Left renal cortex interstitium (tissue), 4 donors: Measurements from ENCODE around the gene OLIG2. TPM values are rescaled to one million over a fixed set of nuclear protein-coding genes. Genes with fewer than 3 reads are reported as not detected.

Source experiments
- DNase-seq, 4 donors: peaks; one replicate each; pipeline ENCODE4 v3.0.0-alpha.2; 2013; ENCODE audit warnings: low read depth in 4 of 4, low spot score in 2 of 4, missing footprints in 1 of 4
- polyA plus RNA-seq, 4 donors: library from polyadenylated mRNA; unstranded; fragments of 120-200 nt; gene quantifications; one replicate each; pipeline ENCODE4 v1.2.1, GENCODE V29; 2013; ENCODE audit not compliant: insufficient read length in 4 of 4

The OLIG2 gene
- under 1 TPM in 1 of 4 donors, not detected in 3; 0.33 TPM for polyA plus RNA-seq

DNA sequence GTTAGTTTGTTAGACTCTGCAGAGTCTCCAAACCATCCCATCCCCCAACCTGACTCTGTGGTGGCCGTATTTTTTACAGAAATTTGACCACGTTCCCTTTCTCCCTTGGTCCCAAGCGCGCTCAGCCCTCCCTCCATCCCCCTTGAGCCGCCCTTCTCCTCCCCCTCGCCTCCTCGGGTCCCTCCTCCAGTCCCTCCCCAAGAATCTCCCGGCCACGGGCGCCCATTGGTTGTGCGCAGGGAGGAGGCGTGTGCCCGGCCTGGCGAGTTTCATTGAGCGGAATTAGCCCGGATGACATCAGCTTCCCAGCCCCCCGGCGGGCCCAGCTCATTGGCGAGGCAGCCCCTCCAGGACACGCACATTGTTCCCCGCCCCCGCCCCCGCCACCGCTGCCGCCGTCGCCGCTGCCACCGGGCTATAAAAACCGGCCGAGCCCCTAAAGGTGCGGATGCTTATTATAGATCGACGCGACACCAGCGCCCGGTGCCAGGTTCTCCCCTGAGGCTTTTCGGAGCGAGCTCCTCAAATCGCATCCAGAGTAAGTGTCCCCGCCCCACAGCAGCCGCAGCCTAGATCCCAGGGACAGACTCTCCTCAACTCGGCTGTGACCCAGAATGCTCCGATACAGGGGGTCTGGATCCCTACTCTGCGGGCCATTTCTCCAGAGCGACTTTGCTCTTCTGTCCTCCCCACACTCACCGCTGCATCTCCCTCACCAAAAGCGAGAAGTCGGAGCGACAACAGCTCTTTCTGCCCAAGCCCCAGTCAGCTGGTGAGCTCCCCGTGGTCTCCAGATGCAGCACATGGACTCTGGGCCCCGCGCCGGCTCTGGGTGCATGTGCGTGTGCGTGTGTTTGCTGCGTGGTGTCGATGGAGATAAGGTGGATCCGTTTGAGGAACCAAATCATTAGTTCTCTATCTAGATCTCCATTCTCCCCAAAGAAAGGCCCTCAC is at the start of gene OLIG2:
OLIG2 (plus strand) TSS at position 447 of the 954 bp plus-strand sequence. CDS start 928 bp downstream, outside the sequence.
- DNase-seq = no peak

DNA sequence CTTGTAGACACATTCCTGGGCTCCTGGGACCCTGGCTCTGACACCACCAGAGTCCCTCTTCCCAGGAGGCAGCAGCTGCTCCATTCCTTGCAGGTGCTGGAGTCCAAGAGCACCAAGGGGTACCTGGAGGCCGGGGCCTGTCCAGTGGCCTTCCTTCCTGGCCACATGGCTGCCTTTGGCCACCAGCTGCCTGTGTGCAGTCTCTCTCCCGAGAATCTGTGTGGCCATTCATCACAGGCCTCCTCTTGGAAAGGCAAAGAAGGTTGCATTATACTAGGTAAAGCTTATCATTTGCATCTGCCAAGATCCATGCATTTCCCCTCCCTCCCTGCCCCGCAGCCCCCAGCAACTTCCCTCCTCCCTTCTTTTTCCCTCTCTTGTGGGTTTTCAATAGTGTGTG is 48.9 kb upstream of the OLIG2 start:
- no peak for DNase-seq

DNA sequence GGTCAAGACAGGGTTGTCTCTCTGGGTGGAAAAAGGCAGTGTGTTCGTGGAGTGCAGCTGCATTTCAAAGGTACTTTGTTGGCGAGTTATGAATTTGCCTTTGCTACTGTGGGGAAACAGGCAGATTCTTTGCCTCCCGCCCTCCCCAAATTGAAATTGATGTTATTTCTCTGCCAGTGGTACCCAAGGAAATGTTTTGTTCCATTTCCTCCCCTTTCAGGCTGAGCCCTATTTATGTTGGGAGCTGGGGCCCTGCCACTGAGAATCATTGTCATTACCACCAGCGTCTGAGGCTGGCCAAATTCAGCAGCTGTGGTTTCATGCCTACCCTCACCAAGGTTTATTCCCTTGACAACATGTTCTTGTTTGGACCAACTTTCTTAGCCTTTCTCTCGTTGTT is 48.5 kb upstream of the OLIG2 start:
- no peak for DNase-seq

DNA sequence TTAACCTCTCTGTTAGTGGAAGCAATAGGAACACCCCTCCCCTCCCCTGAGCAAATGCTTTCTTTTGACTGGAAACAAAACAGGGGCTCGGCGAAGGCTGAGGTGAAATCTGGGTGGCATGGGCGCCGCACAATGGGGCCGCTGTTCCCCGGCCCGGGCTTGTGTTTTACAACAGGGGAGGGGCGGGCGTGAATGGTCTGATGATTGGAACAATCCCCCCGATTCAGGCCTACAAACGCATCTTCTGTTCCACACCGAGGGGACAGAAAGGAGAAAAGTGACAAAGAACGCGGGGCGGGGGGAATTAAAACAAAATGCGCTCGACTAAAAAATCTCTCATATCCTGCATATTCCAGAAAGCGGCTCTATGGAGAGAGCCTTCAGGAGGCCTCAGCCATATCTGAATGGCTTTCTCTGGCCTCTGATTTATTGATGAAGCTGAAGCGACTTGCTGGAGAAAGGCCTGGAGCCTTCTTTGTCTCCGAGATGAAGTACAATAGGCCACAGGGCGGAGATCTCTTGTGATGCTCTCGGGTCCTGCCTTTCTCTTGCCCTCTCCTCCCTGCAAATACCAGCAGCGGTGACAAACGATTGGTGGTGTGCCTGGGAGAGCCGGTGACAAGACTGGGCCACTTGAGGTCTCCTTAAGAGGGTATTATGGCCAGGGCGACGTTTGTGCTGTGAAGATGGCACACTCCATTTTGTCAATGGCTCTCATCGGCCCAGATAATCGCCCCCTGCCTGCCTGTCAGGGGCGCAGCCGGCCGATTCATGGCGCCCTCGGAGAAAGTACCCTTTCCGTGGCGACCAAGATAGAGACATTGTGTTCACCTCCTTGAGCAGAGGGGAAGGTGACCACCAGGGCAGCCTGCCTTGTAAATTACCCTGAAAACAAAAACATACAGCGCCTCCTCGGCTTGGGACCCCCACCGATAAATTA is 47.1 kb upstream of the OLIG2 start:
- no peak for DNase-seq

DNA sequence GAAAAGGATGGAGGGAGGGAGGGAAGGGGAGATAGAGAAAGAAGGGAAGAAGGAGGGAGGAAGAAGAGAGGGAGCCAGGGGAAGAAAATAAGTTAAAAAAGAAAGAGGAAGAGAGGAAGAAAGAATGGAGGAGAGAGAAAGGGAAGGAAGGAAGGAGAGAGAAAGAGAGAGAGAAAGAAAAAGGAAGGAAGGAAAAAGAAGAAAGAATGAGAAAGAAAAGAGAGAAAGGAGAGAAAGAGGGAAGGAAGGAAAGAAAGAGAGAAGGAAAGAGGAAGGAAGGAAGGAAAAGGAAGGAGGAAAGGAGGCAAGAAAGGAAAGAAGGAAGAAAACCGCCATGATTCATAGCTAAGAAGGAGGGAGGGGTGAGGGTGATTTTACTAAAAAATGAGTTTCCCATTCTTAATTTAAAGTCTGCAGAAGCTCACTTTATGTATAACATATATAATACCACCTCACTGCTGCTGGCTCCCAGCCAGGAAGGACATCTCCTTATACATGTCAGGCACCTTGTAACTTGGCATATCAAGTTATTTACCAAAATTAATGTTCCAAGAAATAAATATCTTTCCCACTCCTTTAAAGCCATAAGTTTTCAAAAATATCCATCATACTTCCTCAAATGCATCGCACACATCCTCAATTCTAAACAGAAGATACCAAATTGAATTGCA is 46.0 kb upstream of the OLIG2 start:
- DNase-seq = no peak

DNA sequence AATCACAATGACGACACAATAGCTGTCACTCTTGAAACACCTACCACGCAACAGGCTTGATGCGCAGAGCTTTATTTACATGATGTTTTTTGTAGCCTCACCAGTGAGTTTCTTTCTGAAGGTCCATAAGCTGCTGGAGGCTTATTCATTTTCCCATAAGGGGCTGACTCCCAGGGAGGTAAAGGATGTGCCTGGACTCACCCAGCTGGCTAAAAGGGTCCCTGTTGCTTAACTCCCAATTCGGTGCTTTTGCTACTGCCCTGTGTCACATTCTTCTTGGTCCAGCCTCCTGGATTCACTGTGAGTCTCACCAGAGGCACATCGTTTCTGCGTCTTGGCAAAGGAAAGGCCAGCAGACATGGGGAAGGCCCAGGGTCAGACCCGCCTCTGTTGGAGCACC is 44.6 kb upstream of the OLIG2 start:
- DNase-seq = no peak

DNA sequence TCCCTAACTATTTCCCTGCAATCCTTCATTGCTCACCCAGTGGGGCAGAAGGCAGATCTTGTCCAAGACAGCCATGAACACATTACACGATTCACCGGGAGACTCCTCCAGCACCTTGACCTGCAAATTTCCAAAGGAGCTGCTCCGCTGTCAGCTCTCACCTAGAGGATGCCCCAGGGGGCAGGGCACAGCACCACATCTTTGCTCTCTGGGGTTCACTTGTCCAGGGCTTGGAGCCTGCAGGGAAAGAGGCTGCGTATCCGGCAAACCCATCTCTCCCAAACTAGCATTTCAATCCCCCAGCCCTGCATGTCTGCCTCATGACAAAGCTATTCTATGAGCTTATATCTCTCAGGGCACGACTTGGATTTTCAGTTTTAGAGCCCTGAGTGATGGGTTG is 35.1 kb upstream of the OLIG2 start:
- no peak for DNase-seq

DNA sequence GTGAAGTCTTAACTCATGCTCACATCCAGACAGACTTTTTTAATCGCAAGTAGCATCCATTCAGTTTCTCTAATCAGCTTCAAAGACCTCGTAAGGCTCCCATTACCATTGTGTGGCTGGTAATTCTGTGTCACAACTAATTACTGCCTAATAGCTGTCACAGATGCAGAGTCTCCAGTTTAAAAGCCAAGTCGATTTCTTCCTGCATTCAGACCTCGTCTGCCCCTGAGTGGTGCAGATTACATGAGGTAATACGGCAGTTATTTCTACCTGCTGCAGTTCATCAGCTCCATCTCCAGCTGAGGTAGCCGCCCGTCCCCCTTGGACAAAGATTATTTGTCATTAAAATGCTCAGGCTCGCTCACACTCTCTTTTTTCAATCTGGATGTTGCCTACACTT is 34.4 kb upstream of the OLIG2 start:
- DNase-seq = no peak

DNA sequence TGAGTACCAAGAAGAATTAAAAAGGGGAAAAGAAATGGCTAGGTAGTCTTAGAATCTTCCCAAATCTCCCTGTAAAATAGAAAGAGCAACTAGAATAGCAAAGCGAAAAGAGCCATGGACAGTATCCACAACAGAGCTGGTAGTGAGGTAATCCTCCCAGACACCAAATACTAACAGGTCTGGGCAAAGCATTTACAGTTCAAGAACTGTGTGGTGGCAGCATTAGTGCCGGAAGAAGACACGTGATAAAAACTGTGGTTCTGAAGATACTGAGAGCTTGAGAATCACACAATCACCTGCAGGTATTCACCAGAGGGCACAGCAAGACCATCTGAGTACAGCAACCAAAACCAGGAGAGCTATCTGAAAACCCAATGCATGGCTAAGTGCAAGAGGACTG is 31.8 kb upstream of the OLIG2 start:
- DNase-seq = no peak

DNA sequence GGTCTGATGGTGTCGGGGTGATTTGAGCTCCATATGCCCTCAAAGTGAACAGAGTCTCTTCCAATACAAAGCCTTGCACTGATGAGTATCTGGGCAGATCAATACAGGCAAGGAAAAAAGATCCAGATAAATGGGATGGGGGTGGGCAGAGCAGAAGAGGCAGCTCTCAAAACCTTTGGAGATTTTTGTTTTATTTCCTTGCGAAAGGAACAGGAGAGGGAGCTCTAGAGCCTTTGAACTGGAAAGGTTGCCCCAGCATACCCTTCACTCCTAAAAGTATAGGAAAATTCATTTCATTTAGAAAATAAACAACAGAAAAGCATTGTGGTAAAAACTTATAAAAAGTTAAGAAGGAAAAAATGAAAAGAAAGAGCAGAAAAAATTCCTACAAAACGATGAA is 31.4 kb upstream of the OLIG2 start:
- no peak for DNase-seq

DNA sequence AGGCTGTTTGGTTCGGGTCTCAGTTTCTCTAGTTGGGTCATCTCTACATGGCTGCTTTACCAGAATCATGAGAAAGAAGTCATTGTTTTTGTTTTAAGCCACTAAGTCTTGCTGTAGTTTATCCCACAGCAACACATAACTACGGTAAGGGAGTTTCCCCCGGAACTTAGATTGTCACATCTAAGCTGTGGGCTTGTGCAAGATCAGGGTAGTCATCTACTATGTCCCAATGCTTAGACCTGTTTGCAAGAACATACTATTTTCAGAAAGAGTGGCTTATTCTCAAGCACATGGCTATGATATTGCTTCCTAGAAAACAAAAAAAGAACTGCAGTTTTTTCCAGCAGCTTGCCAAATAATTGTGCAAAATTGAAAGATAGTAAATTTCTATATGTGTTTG is 18.0 kb upstream of the OLIG2 start:
- no peak for DNase-seq

DNA sequence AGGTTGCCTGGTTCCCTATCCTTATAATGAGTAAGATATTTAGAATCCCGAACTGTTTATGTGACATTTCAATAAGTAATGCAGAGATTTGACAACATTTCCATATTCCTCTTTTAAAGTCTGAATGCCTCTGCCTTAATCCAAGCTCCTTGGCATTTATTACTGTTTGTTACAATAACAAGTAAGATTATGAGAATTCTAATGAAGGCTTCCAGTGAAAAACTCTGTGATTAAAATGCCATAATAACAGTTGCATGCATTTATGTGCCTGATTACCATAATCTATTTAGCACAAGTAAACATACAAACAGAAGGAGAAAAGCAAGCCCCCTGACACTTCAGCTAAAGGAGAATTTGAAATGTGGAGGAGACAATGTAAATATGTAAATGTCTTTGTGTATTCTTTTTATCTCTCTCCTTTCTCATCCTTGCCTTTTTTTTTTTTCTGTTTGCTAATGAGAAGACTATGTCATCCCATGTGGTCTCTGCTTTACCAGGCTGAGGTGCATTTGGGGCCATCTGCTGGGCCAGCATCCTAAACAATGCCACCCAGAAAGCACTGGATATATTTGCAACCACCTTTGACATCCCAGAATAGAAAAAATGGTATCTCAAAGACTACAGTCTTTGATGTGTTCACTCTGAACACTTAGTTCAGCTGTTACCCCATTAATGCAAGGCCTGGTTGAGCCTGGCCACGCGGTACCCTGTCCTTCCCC is 17.2 kb upstream of the OLIG2 start:
- no peak for DNase-seq

DNA sequence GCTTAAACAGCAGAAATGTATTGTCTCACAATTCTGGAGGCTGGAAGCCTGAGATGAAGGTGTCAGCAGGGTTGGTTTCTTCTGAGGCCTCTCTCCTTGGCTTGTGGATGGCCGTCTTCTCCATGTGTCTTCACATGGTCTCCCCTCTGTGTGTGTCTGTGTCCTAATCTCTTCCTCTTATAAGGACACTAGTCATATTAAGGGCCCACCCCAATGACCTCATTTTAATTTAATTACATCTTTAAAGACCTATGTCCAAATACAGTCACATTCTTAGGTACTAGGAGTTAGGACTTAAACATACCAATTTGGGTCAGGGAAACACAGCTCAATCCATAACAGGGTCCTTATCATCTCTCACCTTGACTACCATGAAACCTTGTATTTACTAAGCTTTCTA is 14.8 kb upstream of the OLIG2 start:
- no peak for DNase-seq

DNA sequence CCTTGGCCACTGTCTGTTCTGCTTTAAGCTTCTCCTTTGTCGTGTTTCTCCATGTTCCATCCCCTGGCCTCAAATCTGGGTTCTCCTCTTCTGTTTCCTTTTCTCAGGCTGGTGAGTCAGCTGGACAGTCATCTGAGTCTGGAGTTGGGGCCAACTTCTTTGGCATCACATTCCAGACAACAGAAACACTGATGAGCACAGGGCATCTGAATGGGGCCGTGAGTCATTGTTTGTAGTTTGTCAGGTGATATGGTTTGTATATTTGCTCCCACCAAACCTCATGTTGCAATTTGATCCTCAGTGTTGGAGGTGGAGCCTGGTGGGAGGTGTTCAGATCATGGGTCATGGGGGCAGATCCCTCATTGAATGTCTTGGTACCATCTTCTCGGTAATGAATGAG is 14.3 kb upstream of the OLIG2 start:
- no peak for DNase-seq

DNA sequence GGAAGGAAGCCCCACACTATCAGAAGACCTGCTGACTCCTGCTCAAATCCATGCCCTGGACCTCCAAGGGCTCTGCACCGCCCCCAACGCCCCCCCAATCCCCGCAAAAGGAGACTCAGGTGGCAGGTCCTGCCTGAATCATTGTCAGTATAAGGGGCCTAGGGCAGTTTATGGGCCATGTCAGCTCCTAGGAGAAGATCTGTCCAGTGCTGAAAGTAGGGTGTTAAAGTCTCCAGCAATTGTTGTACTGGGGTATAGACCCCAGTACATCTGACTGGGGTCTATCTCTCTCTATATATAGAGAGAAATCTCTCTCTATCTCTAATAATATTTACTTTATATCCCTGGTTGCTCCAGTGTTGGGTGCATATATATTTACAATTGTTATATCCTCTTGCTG is 12.1 kb upstream of the OLIG2 start:
- DNase-seq = no peak

DNA sequence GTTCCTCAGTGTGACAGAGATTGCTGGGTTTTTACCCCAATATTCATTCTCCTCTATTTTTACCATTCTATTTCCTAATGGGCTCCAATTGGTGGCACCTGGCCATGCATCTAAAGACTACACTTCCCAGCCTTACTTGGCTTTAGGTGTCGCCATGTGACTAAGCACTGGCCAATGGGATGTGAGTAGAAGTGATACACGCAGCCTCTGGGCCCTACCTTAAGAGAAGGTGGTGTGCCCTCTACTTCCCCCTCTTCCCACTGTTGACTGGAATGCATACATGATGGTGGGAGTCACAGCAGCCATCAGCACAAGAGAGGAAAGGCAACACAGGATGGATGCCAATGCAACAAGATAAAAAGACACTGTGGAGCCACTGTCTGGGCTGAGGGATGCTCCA is 11.4 kb upstream of the OLIG2 start:
- no peak for DNase-seq

DNA sequence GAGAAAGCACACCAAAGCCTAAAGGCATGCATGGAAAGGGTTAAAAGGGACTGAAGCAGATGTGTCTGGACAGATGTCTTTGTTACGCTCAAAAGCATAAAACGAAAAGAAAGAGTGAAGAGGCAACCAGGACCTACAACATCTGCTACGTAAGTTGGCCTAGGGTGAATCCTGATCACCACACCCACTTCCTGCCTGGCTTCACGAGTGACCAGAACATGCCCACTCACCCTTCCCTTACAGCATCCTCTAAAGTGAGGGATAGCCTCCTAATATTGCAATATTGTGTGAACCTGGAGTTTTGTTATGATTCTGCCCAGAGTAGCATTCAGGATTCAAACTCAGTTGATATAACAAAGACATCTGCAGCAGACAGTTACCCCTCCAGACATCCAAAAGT is 10.6 kb upstream of the OLIG2 start:
- DNase-seq = no peak

DNA sequence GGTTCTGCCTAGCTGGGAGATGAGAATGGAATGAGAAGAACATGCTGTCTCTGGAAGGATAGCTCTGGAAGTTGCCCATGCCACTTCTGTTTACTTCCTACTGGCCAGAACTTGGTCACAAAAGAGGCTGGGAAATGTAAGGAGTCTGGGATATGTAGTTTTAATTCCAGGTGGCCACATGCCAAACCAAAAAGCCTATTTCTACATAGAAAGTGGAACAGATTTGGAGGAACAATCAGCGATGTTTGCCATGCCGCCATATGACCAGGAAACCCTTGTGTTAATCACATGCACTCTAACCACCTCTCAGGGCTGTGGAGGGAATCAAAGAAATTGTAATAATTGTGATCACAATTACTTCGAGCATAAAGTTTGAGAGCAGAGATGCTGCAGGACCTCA is 10.0 kb upstream of the OLIG2 start:
- DNase-seq = no peak

DNA sequence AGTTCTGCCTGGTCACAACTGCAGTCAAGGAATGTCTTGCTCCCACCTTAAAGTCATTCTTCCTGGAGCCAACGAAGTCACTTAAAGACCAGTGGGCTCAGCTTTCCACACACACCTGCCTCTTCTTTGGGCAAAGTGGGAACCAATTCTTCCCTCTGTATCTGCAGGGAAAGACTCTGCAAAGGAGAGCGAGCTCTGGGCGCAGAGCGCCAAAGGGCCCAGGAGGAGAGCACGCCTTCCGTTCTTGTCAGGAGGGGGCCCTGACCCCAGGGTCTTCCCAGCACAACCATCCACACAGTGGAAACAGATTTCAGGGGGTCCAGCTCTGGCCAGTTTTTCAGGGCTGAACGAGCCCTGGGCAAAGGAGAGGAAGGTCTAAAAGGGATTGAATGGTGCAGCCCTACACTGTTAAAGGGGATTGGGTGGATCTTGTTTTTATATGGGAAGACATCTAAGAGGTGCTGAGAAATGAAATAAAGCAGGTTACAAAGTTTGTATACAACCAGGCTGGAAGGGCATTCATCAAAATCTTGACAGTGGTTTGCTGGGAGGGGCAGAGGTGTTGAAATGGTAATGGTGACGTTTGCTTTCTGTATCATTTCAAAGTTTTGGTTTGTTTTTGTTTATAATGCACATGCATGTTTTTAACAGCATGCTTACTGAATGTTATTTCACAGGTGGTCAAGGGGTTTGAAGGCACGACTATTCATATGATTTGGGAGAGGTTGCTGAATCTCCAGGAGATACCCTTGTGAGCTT is 6.8 kb upstream of the OLIG2 start:
- DNase-seq = no peak

DNA sequence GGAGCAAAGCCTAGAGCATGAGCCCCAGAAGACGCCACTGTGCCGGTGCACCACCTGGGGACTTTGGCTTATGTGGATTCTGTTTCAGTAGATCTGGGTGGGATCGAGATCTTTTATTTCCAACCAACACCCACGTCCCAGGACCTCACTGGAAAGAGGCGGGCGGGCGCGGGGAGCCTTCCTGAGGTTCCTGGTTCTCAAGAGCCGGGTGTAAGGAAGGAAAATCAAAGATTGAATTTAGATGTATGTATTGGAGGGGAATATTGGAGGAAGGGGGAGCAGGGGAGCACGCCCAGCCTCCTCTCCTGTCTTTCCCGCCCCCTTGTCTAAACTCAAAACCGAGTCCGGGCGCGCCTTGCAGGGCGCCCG is 6.2 kb upstream of the OLIG2 start:
- no peak for DNase-seq
